Sigmoid colon (tissue), 7 donors: Measurements from ENCODE around the gene PRR20G. TPM values are rescaled to one million over a fixed set of nuclear protein-coding genes. Genes with fewer than 3 reads are reported as not detected.

Experiments used
- DNase-seq: peaks from one replicate; pipeline ENCODE4 v3.0.0-alpha.2; 2019
- H3K27ac ChIP-seq, 4 donors: fragments of 200-600 bp; sonication (generic); one replicate each; pipeline ENCODE4 v1.5.1; 2016 to 2019; ENCODE audit warnings: mild to moderate bottlenecking in 1 of 4
- H3K27me3 ChIP-seq, 3 donors: fragments of 200-600 bp; sonication (generic); one replicate each; pipeline ENCODE4 v1.5.1; 2019; ENCODE audit warnings: mild to moderate bottlenecking in 1 of 3
- H3K36me3 ChIP-seq, 4 donors: fragments of 200-600 bp; sonication (generic); one replicate each; pipeline ENCODE4 v1.5.1; 2016 to 2019
- H3K4me1 ChIP-seq, 4 donors: fragments of 200-600 bp; sonication (generic); one replicate each; pipeline ENCODE4 v1.5.1; 2017 to 2019
- H3K4me3 ChIP-seq, 4 donors: fragments of 200-600 bp; sonication (generic); one replicate each; pipeline ENCODE4 v1.5.1; 2017 to 2019; ENCODE audit warnings: mild to moderate bottlenecking in 2 of 4, moderate library complexity in 1 of 4
- H3K9me3 ChIP-seq, 4 donors: fragments of 200-600 bp in 3 of 4; sonication (generic) in 3 of 4; one replicate each; pipeline versions ENCODE4 v1.5.1 to v1.6.1; 2013 to 2019
- CTCF ChIP-seq, 4 experiments: fragments of 450-650 bp in 3 of 4; fragments of 200-600 bp in 1 of 4; IDR thresholded peaks; one replicate each; pipeline ENCODE4 v1.5.1; 2016 to 2019; ENCODE audit warnings: antibody characterized with exemption in 4 of 4, mild to moderate bottlenecking in 3 of 4, moderate library complexity in 2 of 4
- EP300 ChIP-seq, 4 donors: sonication (generic); formaldehyde crosslinking; IDR thresholded peaks; one replicate each; pipeline ENCODE4 v1.6.1; 2017; ENCODE audit warnings: antibody characterized with exemption in 4 of 4
- POLR2A ChIP-seq, 2 donors: fragments of 450-650 bp; IDR thresholded peaks; one replicate each; pipeline ENCODE4 v1.6.1; 2016; ENCODE audit warnings: antibody characterized with exemption in 2 of 2, mild to moderate bottlenecking in 2 of 2, moderate library complexity in 2 of 2
- POLR2AphosphoS5 ChIP-seq, 4 donors: sonication (generic); formaldehyde crosslinking; IDR thresholded peaks; one replicate each; pipeline ENCODE4 v1.6.1; 2017; ENCODE audit warnings: antibody characterized with exemption in 4 of 4
- WGBS, 2 donors: extraction: QIAGEN DNeasy Blood & Tissue Kit; methylation state at CpG; one replicate each; pipeline ENCODE4 v1.1.7; 2013; 5-methylcytosine and 5-hydroxymethylcytosine counted together
- intact Hi-C: fragments of 100-400 bp; cut with DNase I; formaldehyde crosslinking; loops from one replicate; pipeline ENCODE4 v1.15.1; 2023
- polyA plus RNA-seq, 3 donors: library from polyadenylated mRNA; stranded (reverse); fragments of 200-250 nt; gene quantifications; one replicate each; pipeline ENCODE4 v1.2.3, GENCODE V29; 2013
- total RNA-seq, 4 donors: library from RNA; depleted of rRNA; stranded (reverse); fragments of >200 nt; gene quantifications; one replicate each; pipeline ENCODE4 v1.1.0, GENCODE V29; 2016
- donor health status: healthy with polysubstance abuse.
- donor health status: Bipolar disorder and iron deficiency.
- donor health status: healthy.

Gene PRR20G
- total and polyA plus RNA-seq, 7 donors = not detected

GRCh38 chr3:127274200-127274760 is 13.6 kb downstream of the PRR20G start:
- no peak for TF ChIP-seq CTCF (IDR thresholded peaks at IDR 0.05)
- no peak for TF ChIP-seq POLR2AphosphoS5 (IDR thresholded peaks at IDR 0.05)
- no peak for TF ChIP-seq EP300 (IDR thresholded peaks at IDR 0.05)
- no peak for TF ChIP-seq POLR2A (IDR thresholded peaks at IDR 0.05)
- Histone ChIP-seq H3K27ac (no peak overlapping the region), H3K4me3 (no peak overlapping the region), H3K27me3 (no peaks in the 10 kb centered on the region), H3K4me1 (no peaks in the 10 kb centered on the region), H3K9me3 (peaks cover 0 to 3% (median 0%) of the 10 kb centered on the region in 4 donors), H3K36me3 (no peaks in the 10 kb centered on the region)
- WGBS, 2 donors = 79 to 91% methylated on average over 6 of the region's 6 CpGs
- no peak for DNase-seq
- intact Hi-C loops = no loop called here

- Histone ChIP-seq H3K4me3 (no peak overlapping the region), H3K4me1 (no peaks in the 10 kb centered on the region), H3K27me3 (no peaks in the 10 kb centered on the region), H3K27ac (no peak overlapping the region), H3K9me3 (peaks cover 0 to 7% (median 1%) of the 10 kb centered on the region in 4 donors), H3K36me3 (no peaks in the 10 kb centered on the region)
- intact Hi-C loops = no loop called here
- TF ChIP-seq CTCF (IDR thresholded peaks at IDR 0.05) (no peak), POLR2A (IDR thresholded peaks at IDR 0.05) (no peak), EP300 (IDR thresholded peaks at IDR 0.05) (no peak), POLR2AphosphoS5 (IDR thresholded peaks at IDR 0.05) (no peak)
- DNase-seq = no peak
- WGBS, 2 donors = 59 to 73% methylated on average over 2 of the region's 2 CpGs
These were observed 14.6 kb downstream of the PRR20G start for GRCh38 chr3:127273206-127273605.

- H3K27me3 ChIP-seq = peaks cover 0 to 9% (median 0%) of the 10 kb centered on the region in 3 donors
- H3K9me3 ChIP-seq = peaks cover 0 to 7% (median 1%) of the 10 kb centered on the region in 4 donors
- H3K27ac ChIP-seq = no peak overlapping the region
- no peaks in the 10 kb centered on the region for H3K36me3 ChIP-seq
- DNase-seq = no peak
- 52 to 78% methylated on average over 10 of the region's 10 CpGs for WGBS, 2 donors
- TF ChIP-seq POLR2A (IDR thresholded peaks at IDR 0.05) = no peak
- H3K4me3 ChIP-seq = no peak overlapping the region
- intact Hi-C loops = no loop called here
- H3K4me1 ChIP-seq = no peaks in the 10 kb centered on the region
These were observed 21.7 kb downstream of the PRR20G start for GRCh38 chr3:127266186-127266585.

- H3K27ac ChIP-seq = no peak overlapping the region
- TF ChIP-seq POLR2AphosphoS5 (IDR thresholded peaks at IDR 0.05) (no peak), POLR2A (IDR thresholded peaks at IDR 0.05) (no peak), EP300 (IDR thresholded peaks at IDR 0.05) (no peak), CTCF (IDR thresholded peaks at IDR 0.05) (no peak)
- no peaks in the 10 kb centered on the region for H3K36me3 ChIP-seq
- H3K9me3 ChIP-seq = peaks cover 0 to 7% (median 1%) of the 10 kb centered on the region in 4 donors
- DNase-seq = no peak
- no peaks in the 10 kb centered on the region for H3K4me1 ChIP-seq
- intact Hi-C loops = no loop called here
- WGBS, 2 donors = 88 to 90% methylated on average over 7 of the region's 7 CpGs
- peaks cover 0 to 9% (median 0%) of the 10 kb centered on the region in 3 donors for H3K27me3 ChIP-seq
- no peak overlapping the region for H3K4me3 ChIP-seq
These were observed 22.3 kb downstream of the PRR20G start for GRCh38 chr3:127265581-127265981.

- H3K9me3 ChIP-seq = peaks cover 0 to 7% (median 0%) of the 10 kb centered on the region in 4 donors
- no peak overlapping the region for H3K27ac ChIP-seq
- peaks cover 0 to 9% (median 0%) of the 10 kb centered on the region in 3 donors for H3K27me3 ChIP-seq
- no peaks in the 10 kb centered on the region for H3K4me1 ChIP-seq
- H3K36me3 ChIP-seq = no peaks in the 10 kb centered on the region
- no peak for DNase-seq
- intact Hi-C loops = no loop called here
- no peak overlapping the region for H3K4me3 ChIP-seq
- WGBS, 2 donors = 86 to 88% methylated on average over 11 of the region's 11 CpGs
- no peak for TF ChIP-seq POLR2AphosphoS5 (IDR thresholded peaks at IDR 0.05)
- no peak for TF ChIP-seq POLR2A (IDR thresholded peaks at IDR 0.05)
- TF ChIP-seq CTCF (IDR thresholded peaks at IDR 0.05) = no peak
- TF ChIP-seq EP300 (IDR thresholded peaks at IDR 0.05) = no peak
These were observed 22.9 kb downstream of the PRR20G start for GRCh38 chr3:127264794-127265514.
